ENCODE measurements around the gene ZNF543. TPM values are rescaled to one million over a fixed set of nuclear protein-coding genes. Genes with fewer than 3 reads are reported as not detected.
A peak's percentile ranks its signal among the peaks of the same experiment; 100 is the strongest.

The ZNF543 gene
- total and polyA plus RNA-seq, 2 of the 13 experiments (the other 11 are each of a cell fraction or from before 2014, with no cell fraction given) = 2.1 to 8.9 TPM

- TF ChIP-seq GMEB1 (CRISPR knock-in tag; IDR thresholded peaks at IDR 0.05; ENCODE audit: borderline replicate concordance) (peak; percentile 96), RBM22 (optimal IDR thresholded peaks at IDR 0.05; ENCODE audit: low read length) (peak; percentile 61), EED (CRISPR knock-in tag; IDR thresholded peaks at IDR 0.05) (peak; percentile 68; the same call in 1 of the 2 replicates), CENPT (CRISPR knock-in tag; IDR thresholded peaks at IDR 0.05; ENCODE audit: low read depth) (peak; percentile 36; the same call in 1 of the 2 replicates), ZNF12 (CRISPR knock-in tag; IDR thresholded peaks at IDR 0.05) (no peak), THAP11 (CRISPR knock-in tag; IDR thresholded peaks at IDR 0.05) (peak; percentile 98), SMYD3 (CRISPR knock-in tag; IDR thresholded peaks at IDR 0.05) (no peak; the same call in 1 of the 2 replicates), DMAP1 (CRISPR knock-in tag; IDR thresholded peaks at IDR 0.05) (peak; percentile 53; the same call in 1 of the 2 replicates), ZNF746 (CRISPR knock-in tag; IDR thresholded peaks at IDR 0.05) (no peak), SNAPC2 (CRISPR knock-in tag; IDR thresholded peaks at IDR 0.05) (no peak; the same call in none of the 2 replicates), ZFP82 (CRISPR knock-in tag; IDR thresholded peaks at IDR 0.05; ENCODE audit: borderline replicate concordance) (no peak), MIER2 (CRISPR knock-in tag; IDR thresholded peaks at IDR 0.05) (no peak), SP140L (CRISPR knock-in tag; IDR thresholded peaks at IDR 0.05; ENCODE audit: borderline replicate concordance) (no peak), THAP7 (CRISPR knock-in tag; IDR thresholded peaks at IDR 0.05) (0 out of 2 replicates have a peak, but pooled peaks have one; percentile 17), KAT7 (CRISPR knock-in tag; IDR thresholded peaks at IDR 0.05; ENCODE audit: borderline replicate concordance) (peak; percentile 97), ZNF33B (CRISPR knock-in tag; IDR thresholded peaks at IDR 0.05) (no peak), TMF1 (CRISPR knock-in tag; IDR thresholded peaks at IDR 0.05; ENCODE audit: low read depth) (no peak; the same call in 1 of the 2 replicates), POLR2G (IDR thresholded peaks at IDR 0.05; ENCODE audit: low read depth, low read length) (peak; percentile 79), MAFK (conservative IDR thresholded peaks at IDR 0.05 in 1 of 2, IDR thresholded peaks at IDR 0.05 in 1 of 2; ENCODE audit: low read length in 2 of 2) (0 out of 4 replicates have a peak, but pooled peaks of 1 of the 2 experiments have one; percentile 2), ZNF550 (CRISPR knock-in tag; IDR thresholded peaks at IDR 0.05; ENCODE audit: borderline replicate concordance) (no peak; the same call in 1 of the 2 replicates), RBAK (CRISPR knock-in tag; IDR thresholded peaks at IDR 0.05) (no peak)
- TF ChIP-seq, protein P1, sequence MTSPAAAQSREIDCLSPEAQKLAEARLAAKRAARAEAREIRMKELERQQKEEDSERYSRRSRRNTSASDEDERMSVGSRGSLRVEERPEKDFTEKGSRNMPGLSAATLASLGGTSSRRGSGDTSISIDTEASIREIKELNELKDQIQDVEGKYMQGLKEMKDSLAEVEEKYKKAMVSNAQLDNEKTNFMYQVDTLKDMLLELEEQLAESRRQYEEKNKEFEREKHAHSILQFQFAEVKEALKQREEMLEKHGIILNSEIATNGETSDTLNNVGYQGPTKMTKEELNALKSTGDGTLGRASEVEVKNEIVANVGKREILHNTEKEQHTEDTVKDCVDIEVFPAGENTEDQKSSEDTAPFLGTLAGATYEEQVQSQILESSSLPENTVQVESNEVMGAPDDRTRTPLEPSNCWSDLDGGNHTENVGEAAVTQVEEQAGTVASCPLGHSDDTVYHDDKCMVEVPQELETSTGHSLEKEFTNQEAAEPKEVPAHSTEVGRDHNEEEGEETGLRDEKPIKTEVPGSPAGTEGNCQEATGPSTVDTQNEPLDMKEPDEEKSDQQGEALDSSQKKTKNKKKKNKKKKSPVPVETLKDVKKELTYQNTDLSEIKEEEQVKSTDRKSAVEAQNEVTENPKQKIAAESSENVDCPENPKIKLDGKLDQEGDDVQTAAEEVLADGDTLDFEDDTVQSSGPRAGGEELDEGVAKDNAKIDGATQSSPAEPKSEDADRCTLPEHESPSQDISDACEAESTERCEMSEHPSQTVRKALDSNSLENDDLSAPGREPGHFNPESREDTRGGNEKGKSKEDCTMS (CRISPR knock-in tag; conservative IDR thresholded peaks at IDR 0.05) = no peak
Measured at GRCh38 chr19:57280165-57280961, 39.9 kb upstream of the ZNF543 start, which contains the start of gene ZNF460 (continued).
